ENCODE data around the gene SCGB1A1.

The SCGB1A1 gene

GRCh38 chr11:62471603-62472002 is 52.8 kb downstream of the SCGB1A1 start:
- no peaks in the 10 kb centered on the region for H3K36me3 ChIP-seq (ENCODE audit: insufficient read depth, low read length)
- no peaks in the 10 kb centered on the region for H3K4me1 ChIP-seq (ENCODE audit: insufficient read depth, low read length)
- H3K4me3 ChIP-seq (ENCODE audit: low read length), result no peak overlapping the region
- H2AFZ ChIP-seq (ENCODE audit: low read depth, low read length), result no peak overlapping the region
- no peaks in the 10 kb centered on the region for H3K9me3 ChIP-seq (ENCODE audit: low read length)
- no peaks in the 10 kb centered on the region for H3K27me3 ChIP-seq (ENCODE audit: insufficient read depth, low read length)

- Histone ChIP-seq H2AFZ (ENCODE audit: low read depth, low read length) (no peak overlapping the region), H3K36me3 (ENCODE audit: insufficient read depth, low read length) (no peaks in the 10 kb centered on the region), H3K4me3 (ENCODE audit: low read length) (no peak overlapping the region), H3K27me3 (ENCODE audit: insufficient read depth, low read length) (no peaks in the 10 kb centered on the region), H3K4me1 (ENCODE audit: insufficient read depth, low read length) (no peaks in the 10 kb centered on the region), H3K9me3 (ENCODE audit: low read length) (no peaks in the 10 kb centered on the region)
Measured at GRCh38 chr11:62472063-62472884, 53.4 kb downstream of the SCGB1A1 start.

Measured in neuron (in vitro differentiated cells).